ENCODE data around the gene STYXL1. TPM values are rescaled to one million over a fixed set of nuclear protein-coding genes. Genes with fewer than 3 reads are reported as not detected.

STYXL1 gene
- total RNA-seq, 2 donors from 2014 or later: 29.8 to 94.5 TPM

DNA sequence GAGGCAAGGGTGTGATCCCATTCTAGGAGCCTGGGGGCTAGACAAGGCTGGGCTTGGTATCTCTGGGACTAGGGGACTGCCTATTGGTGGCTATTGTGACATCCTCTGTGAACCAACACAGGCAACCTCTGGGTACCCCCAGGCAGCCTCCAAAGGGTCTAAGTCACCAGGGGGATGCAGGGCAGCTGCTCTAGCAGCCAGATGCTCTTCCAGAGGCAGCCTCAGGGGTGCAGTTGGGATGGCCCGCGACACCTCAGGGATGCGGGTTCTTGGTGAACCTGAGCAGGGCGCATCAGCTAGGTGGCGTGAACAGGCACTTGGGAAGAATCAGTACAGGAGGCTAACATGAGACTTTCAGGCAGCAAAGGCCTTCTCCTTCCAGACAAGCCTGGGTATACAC, 51.8 kb downstream of the STYXL1 start:
- no peak overlapping the region for H3K27ac ChIP-seq
- H3K36me3 ChIP-seq: no peaks in the 10 kb centered on the region
- H3K9me3 ChIP-seq: no peaks in the 10 kb centered on the region
- WGBS: 98% methylated on average over 5 of the region's 5 CpGs
- no peak for DNase-seq (ENCODE audit: low spot score)
- no peaks in the 10 kb centered on the region for H3K27me3 ChIP-seq (replicated peaks; ENCODE audit: insufficient read depth)
- intact Hi-C loops (cut with DNase I): loop anchor here (10.0 kb wide), 1 partner anchor 81 kb away; the partner anchor contains the start of gene POR
- TF ChIP-seq POLR2A (IDR thresholded peaks at IDR 0.05) (no peak), POLR2AphosphoS5 (IDR thresholded peaks at IDR 0.05) (no peak)
- TF ChIP-seq, protein P1, sequence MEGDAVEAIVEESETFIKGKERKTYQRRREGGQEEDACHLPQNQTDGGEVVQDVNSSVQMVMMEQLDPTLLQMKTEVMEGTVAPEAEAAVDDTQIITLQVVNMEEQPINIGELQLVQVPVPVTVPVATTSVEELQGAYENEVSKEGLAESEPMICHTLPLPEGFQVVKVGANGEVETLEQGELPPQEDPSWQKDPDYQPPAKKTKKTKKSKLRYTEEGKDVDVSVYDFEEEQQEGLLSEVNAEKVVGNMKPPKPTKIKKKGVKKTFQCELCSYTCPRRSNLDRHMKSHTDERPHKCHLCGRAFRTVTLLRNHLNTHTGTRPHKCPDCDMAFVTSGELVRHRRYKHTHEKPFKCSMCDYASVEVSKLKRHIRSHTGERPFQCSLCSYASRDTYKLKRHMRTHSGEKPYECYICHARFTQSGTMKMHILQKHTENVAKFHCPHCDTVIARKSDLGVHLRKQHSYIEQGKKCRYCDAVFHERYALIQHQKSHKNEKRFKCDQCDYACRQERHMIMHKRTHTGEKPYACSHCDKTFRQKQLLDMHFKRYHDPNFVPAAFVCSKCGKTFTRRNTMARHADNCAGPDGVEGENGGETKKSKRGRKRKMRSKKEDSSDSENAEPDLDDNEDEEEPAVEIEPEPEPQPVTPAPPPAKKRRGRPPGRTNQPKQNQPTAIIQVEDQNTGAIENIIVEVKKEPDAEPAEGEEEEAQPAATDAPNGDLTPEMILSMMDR (IDR thresholded peaks at IDR 0.05): no peak
- H3K4me3 ChIP-seq: no peak overlapping the region
- H3K4me1 ChIP-seq (replicated peaks): peaks cover 5% of the 10 kb centered on the region

DNA sequence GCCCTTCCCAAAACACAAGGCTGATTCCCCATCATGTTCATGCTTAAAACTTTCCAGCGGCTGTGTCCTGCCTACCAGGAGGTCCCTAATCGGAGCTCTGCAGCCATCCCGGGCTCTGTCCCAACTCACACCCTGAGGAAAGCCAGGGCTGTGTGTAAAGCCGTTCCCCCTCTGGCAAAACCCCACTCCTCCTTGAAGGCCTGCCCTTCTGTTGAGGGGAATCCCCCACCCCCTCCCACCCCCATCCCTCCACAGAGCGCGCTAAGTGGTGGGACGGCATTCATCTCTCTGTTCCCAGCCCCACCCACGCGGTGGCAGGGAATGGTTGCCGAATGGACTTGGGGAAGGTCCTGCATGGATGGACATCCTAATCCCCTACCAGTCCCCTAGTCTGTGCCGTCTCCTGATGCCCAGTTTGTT, 52.7 kb downstream of the STYXL1 start:
- Histone ChIP-seq H3K27me3 (replicated peaks; ENCODE audit: insufficient read depth) (no peaks in the 10 kb centered on the region), H3K4me3 (peak overlapping the region; percentile 84 to 99), H3K36me3 (no peaks in the 10 kb centered on the region), H3K9me3 (no peaks in the 10 kb centered on the region), H3K4me1 (replicated peaks) (peaks cover 5% of the 10 kb centered on the region), H3K27ac (peak overlapping the region; percentile 88 to 91)
- 35% methylated on average over 11 of the region's 11 CpGs for WGBS
- TF ChIP-seq POLR2AphosphoS5 (IDR thresholded peaks at IDR 0.05) (no peak), POLR2A (IDR thresholded peaks at IDR 0.05) (no peak)
- TF ChIP-seq, protein P1 (IDR thresholded peaks at IDR 0.05): no peak
- intact Hi-C loops (cut with DNase I): loop anchor here (10.0 kb wide), 1 partner anchor 80 kb away; the partner anchor contains the start of gene POR
- no peak for DNase-seq (ENCODE audit: low spot score)

DNA sequence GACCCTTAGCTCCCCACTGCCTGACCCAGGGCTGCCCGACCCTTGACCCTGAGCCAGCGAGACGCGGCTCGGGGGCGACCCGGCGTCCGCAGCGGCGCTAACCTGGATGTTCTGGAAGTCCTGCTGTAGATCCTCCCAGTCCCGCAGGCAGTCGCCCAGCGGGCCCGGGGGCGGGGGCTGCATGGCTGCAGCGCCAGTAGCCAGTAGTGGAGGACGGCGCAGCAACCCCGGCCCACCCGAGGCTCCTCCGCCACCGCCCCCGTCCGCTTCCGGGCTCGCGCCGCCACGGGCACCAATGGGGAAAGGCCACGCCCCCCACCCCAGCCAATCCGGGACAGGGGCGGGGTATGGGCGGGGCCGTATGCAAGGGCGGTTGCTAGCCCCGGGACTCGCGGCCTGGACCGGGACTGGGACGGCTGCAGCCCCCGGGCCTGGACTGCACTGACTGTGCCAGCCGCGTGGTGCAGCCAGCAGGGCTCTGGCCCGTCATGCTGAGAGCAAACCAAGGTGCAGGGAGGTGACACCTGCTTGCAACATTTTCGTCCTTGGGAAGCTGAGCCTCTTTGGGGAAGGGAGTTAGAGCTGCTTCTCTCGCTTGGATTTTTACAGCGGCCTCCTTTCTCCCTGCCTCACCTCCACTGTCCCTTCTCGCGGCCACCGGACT, 53.3 kb downstream of the STYXL1 start, which contains the start of gene TMEM120A:
Gene TMEM120A (minus strand): TSS at position 208 of the 664 bp plus-strand sequence. CDS start 25 bp downstream, at position 183.
- peaks cover 7% of the 10 kb centered on the region for H3K4me1 ChIP-seq (replicated peaks)
- no peaks in the 10 kb centered on the region for H3K9me3 ChIP-seq
- TF ChIP-seq POLR2A (IDR thresholded peaks at IDR 0.05): peak; percentile 77
- TF ChIP-seq POLR2AphosphoS5 (IDR thresholded peaks at IDR 0.05): peak; percentile 93
- TF ChIP-seq, protein P1 (IDR thresholded peaks at IDR 0.05): peak in 2 of 4 experiments; percentile 29 to 45
- WGBS: under 1% methylated on average over 20 of the region's 51 CpGs
- H3K27me3 ChIP-seq (replicated peaks; ENCODE audit: insufficient read depth): no peaks in the 10 kb centered on the region
- H3K4me3 ChIP-seq: peak within 1 kb of the TSS; percentile 84 to 99
- H3K27ac ChIP-seq: peak within 1 kb of the TSS; percentile 88 to 91
- intact Hi-C loops (cut with DNase I): loop anchor here (10.0 kb wide), 1 partner anchor 80 kb away; the partner anchor contains the start of gene POR
- H3K36me3 ChIP-seq: no peaks in the 10 kb centered on the region
- peak; percentile 94 for DNase-seq (ENCODE audit: low spot score)

GRCh38 chr7:75993689-75994387, 54.0 kb downstream of the STYXL1 start:
- H3K4me3 ChIP-seq: peak overlapping the region; percentile 84 to 99
- WGBS: 1% methylated on average over 38 of the region's 40 CpGs
- no peak for DNase-seq (ENCODE audit: low spot score)
- H3K9me3 ChIP-seq: no peaks in the 10 kb centered on the region
- H3K27ac ChIP-seq: peak overlapping the region; percentile 88 to 91
- H3K27me3 ChIP-seq (replicated peaks; ENCODE audit: insufficient read depth): no peaks in the 10 kb centered on the region
- no peaks in the 10 kb centered on the region for H3K36me3 ChIP-seq
- intact Hi-C loops (cut with DNase I): loop anchor here (10.0 kb wide), 1 partner anchor 79 kb away; the partner anchor contains the start of gene POR
- TF ChIP-seq POLR2AphosphoS5 (IDR thresholded peaks at IDR 0.05): peak; percentile 25
- TF ChIP-seq POLR2A (IDR thresholded peaks at IDR 0.05): no peak
- TF ChIP-seq, protein P1 (IDR thresholded peaks at IDR 0.05): no peak
- peaks cover 10% of the 10 kb centered on the region for H3K4me1 ChIP-seq (replicated peaks)

Measured in prostate gland (tissue), 2 donors.